ENCODE results near the gene DNM3. TPM values are rescaled to one million over a fixed set of nuclear protein-coding genes. Genes with fewer than 3 reads are reported as not detected.

DNM3 gene
- total RNA-seq, 4 donors from 2014 or later = 2.7 to 3.3 TPM; not detected in 2

DNA sequence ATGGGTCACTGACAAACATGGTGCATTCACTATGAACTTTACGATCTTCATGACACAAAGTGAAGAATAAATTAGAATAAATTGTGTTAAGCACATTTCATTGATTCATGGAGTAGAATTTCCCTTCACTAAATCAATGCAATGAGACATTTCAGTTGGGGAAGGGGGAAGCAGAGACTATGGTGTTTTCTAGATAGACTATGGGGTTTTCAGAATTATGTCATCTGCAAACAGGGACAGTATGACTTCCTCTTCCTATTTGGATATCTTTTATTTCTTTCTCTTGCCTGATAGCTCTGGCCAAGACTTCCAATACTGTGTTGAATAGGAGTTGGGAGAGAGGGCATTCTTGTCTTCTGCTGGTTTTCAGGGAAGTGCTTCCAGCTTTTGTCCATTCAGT lies 499.2 kb downstream of the DNM3 start:
- intact Hi-C loops (cut with DNase I; ENCODE audit: low total_unique reads) (no loop called here), in situ Hi-C loops (cut with MboI; ENCODE audit: low pct_ligation_motif_present in 1 of 4, low pct_unique_long_range_greater_than_20kb in 1 of 4, low sequenced_read_pairs in 3 of 4) (no loop called here)
- 86% methylated on average over 1 of the region's 1 CpG; no CpG with 5 or more reads in 1 of the 2 donors for WGBS, 2 donors (ENCODE audit: low coverage in 1 of 2)
- H3K36me3 ChIP-seq = no peaks in the 10 kb centered on the region
- DNase-seq = no peak
- no peaks in the 10 kb centered on the region for H3K27me3 ChIP-seq
- H3K9me3 ChIP-seq = no peaks in the 10 kb centered on the region
- no peak overlapping the region for H3K27ac ChIP-seq
- no peak overlapping the region for H3K4me3 ChIP-seq
- peaks cover 0 to 21% (median 3%) of the 10 kb centered on the region in 4 donors for H3K4me1 ChIP-seq
- no peak for TF ChIP-seq POLR2AphosphoS5 (IDR thresholded peaks at IDR 0.05)
- TF ChIP-seq EP300 (IDR thresholded peaks at IDR 0.05; ENCODE audit: low read depth) = no peak

DNA sequence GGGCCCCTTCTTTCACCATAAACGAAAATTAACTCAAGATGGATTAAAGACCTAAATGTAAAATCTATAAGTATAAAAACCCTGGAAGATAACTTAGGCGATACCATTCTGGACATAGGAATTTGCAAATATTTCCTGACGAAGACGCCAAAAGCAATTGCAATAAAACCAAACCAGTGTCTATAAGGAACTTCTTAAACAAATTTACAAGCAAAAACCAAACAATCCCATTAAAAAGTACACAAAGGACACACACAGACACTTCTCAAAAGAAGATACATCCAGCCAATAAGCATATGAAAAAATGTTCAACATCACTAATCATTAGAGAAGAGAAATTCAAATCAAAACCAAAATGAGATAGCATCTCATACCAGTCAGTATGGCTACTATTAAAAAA lies 500.4 kb downstream of the DNM3 start:
- H3K36me3 ChIP-seq = no peaks in the 10 kb centered on the region
- peaks cover 0 to 21% (median 3%) of the 10 kb centered on the region in 4 donors for H3K4me1 ChIP-seq
- intact Hi-C loops (cut with DNase I; ENCODE audit: low total_unique reads) = no loop called here
- no peaks in the 10 kb centered on the region for H3K9me3 ChIP-seq
- WGBS, 2 donors (ENCODE audit: low coverage in 1 of 2) = 83 to 86% methylated on average over 4 of the region's 4 CpGs
- H3K4me3 ChIP-seq = no peak overlapping the region
- DNase-seq = no peak
- no peaks in the 10 kb centered on the region for H3K27me3 ChIP-seq
- in situ Hi-C loops (cut with MboI; ENCODE audit: low pct_ligation_motif_present in 1 of 4, low pct_unique_long_range_greater_than_20kb in 1 of 4, low sequenced_read_pairs in 3 of 4) = no loop called here
- no peak overlapping the region for H3K27ac ChIP-seq
- no peak for TF ChIP-seq POLR2A (IDR thresholded peaks at IDR 0.05)
- no peak for TF ChIP-seq EP300 (IDR thresholded peaks at IDR 0.05; ENCODE audit: low read depth)
- TF ChIP-seq, protein P1, sequence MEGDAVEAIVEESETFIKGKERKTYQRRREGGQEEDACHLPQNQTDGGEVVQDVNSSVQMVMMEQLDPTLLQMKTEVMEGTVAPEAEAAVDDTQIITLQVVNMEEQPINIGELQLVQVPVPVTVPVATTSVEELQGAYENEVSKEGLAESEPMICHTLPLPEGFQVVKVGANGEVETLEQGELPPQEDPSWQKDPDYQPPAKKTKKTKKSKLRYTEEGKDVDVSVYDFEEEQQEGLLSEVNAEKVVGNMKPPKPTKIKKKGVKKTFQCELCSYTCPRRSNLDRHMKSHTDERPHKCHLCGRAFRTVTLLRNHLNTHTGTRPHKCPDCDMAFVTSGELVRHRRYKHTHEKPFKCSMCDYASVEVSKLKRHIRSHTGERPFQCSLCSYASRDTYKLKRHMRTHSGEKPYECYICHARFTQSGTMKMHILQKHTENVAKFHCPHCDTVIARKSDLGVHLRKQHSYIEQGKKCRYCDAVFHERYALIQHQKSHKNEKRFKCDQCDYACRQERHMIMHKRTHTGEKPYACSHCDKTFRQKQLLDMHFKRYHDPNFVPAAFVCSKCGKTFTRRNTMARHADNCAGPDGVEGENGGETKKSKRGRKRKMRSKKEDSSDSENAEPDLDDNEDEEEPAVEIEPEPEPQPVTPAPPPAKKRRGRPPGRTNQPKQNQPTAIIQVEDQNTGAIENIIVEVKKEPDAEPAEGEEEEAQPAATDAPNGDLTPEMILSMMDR (IDR thresholded peaks at IDR 0.05) = no peak
- no peak for TF ChIP-seq POLR2AphosphoS5 (IDR thresholded peaks at IDR 0.05)

DNA sequence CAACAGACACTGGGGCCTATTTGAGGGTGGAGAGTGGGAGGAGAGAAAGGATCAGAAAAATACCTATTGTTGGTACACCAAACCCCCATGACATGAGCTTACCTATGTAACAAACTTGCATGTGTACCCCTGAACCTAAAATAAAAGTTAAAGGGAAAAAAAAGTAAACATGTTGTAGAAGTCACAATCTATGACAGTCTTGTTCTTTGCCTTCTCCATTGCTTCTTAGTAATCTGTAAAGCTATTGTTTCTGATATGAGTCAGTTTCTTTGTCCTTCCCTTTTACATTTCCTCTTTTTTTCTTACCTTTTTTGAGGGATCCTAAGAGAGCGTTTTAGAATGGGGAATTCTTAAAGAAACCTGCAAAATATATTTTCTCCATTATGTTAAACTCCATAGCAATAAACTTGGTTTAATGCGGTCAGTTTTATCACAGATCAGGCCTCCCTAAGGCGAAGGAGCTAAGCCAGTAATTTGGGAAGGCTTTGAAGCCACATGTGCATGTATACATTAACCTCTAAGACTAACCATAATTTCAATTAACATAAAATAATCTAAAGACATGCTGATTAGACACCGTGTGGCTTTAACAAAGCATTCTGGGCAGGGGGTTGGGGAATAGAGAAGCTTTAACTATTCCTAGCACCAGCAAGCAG lies 501.4 kb downstream of the DNM3 start:
- intact Hi-C loops (cut with DNase I; ENCODE audit: low total_unique reads) (no loop called here), in situ Hi-C loops (cut with MboI; ENCODE audit: low pct_ligation_motif_present in 1 of 4, low pct_unique_long_range_greater_than_20kb in 1 of 4, low sequenced_read_pairs in 3 of 4) (no loop called here)
- peak overlapping the region; percentile 54 to 72 (median 60) for H3K27ac ChIP-seq
- H3K36me3 ChIP-seq = no peaks in the 10 kb centered on the region
- H3K4me3 ChIP-seq = no peak overlapping the region
- H3K27me3 ChIP-seq = no peaks in the 10 kb centered on the region
- TF ChIP-seq, protein P1 (IDR thresholded peaks at IDR 0.05) = no peak
- TF ChIP-seq POLR2AphosphoS5 (IDR thresholded peaks at IDR 0.05) (no peak), POLR2A (IDR thresholded peaks at IDR 0.05) (no peak), EP300 (IDR thresholded peaks at IDR 0.05; ENCODE audit: low read depth) (no peak)
- peaks cover 0 to 4% of the 10 kb centered on the region in 2 donors for H3K9me3 ChIP-seq
- no peak for DNase-seq
- peaks cover 0 to 21% (median 3%) of the 10 kb centered on the region in 4 donors for H3K4me1 ChIP-seq
- WGBS, 2 donors (ENCODE audit: low coverage in 1 of 2) = 72 to 78% methylated on average over 4 of the region's 4 CpGs

DNA sequence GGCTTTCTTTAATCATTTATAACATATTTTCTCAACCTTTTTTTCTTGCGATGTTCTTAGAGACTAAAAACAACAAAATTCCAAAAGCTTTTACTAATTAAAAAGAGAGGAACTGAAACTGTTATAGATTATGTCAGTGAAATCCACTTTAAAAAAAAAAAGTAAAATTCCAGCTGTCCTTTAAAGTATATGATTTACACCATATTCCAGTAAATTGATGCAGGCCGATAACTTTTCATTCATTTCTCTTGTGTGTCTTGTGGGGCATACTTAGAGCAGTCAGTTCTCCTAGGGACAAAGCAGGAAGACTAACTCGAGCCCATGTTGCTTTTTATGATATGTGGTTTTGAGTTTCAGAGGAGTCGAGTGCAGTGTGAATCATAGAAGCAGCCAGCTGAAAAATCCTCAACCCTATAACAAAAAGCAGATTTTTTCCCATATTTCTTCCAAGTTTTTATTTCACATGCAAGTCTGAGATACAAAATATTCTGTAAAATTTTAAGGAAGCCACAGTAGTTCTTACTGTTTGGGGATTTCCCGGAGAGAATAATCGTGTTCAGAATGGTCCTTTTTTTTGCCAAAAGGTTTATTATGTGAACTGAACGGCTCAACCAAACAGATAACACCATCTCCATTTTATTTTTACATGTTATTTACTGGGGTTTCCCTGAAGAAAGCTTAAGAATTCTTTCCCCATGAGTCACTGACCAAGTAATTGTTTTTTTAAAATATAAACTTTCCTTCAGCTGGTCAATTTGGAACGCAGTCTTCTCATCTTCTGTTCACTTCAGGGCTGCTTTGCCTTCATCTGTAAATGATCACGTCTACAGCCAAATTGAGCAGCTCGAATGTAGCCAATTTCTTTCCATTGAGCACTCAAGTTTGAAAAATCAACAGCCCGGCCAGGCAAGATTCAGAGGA lies 502.2 kb downstream of the DNM3 start:
- H3K9me3 ChIP-seq = peaks cover 0 to 4% of the 10 kb centered on the region in 2 donors
- H3K27ac ChIP-seq = peak overlapping the region; percentile 54 to 72 (median 60)
- WGBS, 2 donors (ENCODE audit: low coverage in 1 of 2) = 42 to 45% methylated on average over 9 to 11 of the region's 11 CpGs
- DNase-seq = no peak
- H3K36me3 ChIP-seq = no peaks in the 10 kb centered on the region
- intact Hi-C loops (cut with DNase I; ENCODE audit: low total_unique reads) = no loop called here
- no peaks in the 10 kb centered on the region for H3K27me3 ChIP-seq
- H3K4me1 ChIP-seq = peaks cover 0 to 21% (median 3%) of the 10 kb centered on the region in 4 donors
- in situ Hi-C loops (cut with MboI; ENCODE audit: low pct_ligation_motif_present in 1 of 4, low pct_unique_long_range_greater_than_20kb in 1 of 4, low sequenced_read_pairs in 3 of 4) = no loop called here
- TF ChIP-seq EP300 (IDR thresholded peaks at IDR 0.05; ENCODE audit: low read depth) = no peak
- TF ChIP-seq POLR2A (IDR thresholded peaks at IDR 0.05) = no peak
- TF ChIP-seq, protein P1 (IDR thresholded peaks at IDR 0.05) = no peak
- TF ChIP-seq POLR2AphosphoS5 (IDR thresholded peaks at IDR 0.05) = no peak
- no peak overlapping the region for H3K4me3 ChIP-seq
